ENCODE measurements around the gene CCDC142.

DNA sequence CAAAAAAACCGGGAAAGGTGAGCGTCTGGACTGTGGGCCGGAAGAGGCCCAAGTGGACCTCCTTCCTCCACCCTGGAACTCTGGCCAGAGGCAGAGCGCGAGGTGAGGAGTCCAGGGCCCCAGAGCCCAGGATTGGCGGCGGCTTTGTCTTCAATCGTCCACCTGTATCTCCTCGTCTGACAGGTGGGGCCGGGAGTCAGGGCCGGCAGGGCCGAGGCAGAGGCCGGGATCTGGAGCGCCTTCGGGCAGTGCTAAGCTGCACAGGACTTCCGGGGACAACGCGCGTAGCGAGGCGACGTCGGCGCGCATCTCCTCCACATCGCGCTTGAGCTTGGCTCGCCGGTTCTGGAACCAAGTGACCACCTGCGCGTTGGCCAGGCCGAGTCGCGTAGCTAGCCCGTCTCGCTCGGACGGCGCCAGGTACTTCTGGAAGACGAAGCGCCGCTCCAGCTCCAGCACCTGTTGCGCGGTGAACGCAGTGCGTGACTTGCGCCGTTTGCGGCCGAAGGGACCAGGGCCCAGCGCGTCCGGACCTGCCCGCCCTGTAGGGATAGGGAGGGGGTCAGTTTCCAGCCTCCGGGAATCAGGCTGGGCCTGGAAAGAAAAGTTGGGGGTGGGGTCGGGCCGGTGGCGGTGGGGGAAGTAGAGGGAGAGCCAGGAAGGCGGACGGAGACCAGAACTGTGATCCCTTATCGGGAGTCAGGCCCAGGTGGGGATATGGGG lies 15.1 kb upstream of the CCDC142 start:
- TF ChIP-seq TAF1 (IDR thresholded peaks at IDR 0.05; ENCODE audit: borderline replicate concordance, insufficient read depth, low read length) (no peak), SIN3A (IDR thresholded peaks at IDR 0.05; ENCODE audit: borderline replicate concordance, insufficient read depth, low read length) (no peak)
- TF ChIP-seq, protein P1, sequence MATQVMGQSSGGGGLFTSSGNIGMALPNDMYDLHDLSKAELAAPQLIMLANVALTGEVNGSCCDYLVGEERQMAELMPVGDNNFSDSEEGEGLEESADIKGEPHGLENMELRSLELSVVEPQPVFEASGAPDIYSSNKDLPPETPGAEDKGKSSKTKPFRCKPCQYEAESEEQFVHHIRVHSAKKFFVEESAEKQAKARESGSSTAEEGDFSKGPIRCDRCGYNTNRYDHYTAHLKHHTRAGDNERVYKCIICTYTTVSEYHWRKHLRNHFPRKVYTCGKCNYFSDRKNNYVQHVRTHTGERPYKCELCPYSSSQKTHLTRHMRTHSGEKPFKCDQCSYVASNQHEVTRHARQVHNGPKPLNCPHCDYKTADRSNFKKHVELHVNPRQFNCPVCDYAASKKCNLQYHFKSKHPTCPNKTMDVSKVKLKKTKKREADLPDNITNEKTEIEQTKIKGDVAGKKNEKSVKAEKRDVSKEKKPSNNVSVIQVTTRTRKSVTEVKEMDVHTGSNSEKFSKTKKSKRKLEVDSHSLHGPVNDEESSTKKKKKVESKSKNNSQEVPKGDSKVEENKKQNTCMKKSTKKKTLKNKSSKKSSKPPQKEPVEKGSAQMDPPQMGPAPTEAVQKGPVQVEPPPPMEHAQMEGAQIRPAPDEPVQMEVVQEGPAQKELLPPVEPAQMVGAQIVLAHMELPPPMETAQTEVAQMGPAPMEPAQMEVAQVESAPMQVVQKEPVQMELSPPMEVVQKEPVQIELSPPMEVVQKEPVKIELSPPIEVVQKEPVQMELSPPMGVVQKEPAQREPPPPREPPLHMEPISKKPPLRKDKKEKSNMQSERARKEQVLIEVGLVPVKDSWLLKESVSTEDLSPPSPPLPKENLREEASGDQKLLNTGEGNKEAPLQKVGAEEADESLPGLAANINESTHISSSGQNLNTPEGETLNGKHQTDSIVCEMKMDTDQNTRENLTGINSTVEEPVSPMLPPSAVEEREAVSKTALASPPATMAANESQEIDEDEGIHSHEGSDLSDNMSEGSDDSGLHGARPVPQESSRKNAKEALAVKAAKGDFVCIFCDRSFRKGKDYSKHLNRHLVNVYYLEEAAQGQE (IDR thresholded peaks at IDR 0.05; ENCODE audit: insufficient read depth in 1 of 2, low read depth in 2 of 2, low read length in 2 of 2), result no peak

Data from PFSK-1 (cell line).